Esophagus squamous epithelium (tissue), 4 donors: ENCODE measurements around the gene DNAH7.

Experiments
- POLR2A ChIP-seq, 4 donors: fragments of 450-650 bp; IDR thresholded peaks; one replicate each; pipeline ENCODE4 v1.6.1; 2017; ENCODE audit warnings: antibody characterized with exemption in 4 of 4, mild to moderate bottlenecking in 4 of 4, moderate library complexity in 3 of 4
- TF ChIP-seq, protein P1 (sequence below), 6 experiments: fragments of 450-650 bp in 4 of 6; fragments of 200-600 bp in 2 of 6; sonication (generic) in 2 of 6; IDR thresholded peaks; one replicate each; pipeline ENCODE4 v1.5.1; 2016 to 2019; ENCODE audit warnings: antibody characterized with exemption in 6 of 6, mild to moderate bottlenecking in 4 of 6, moderate library complexity in 4 of 6

DNA sequence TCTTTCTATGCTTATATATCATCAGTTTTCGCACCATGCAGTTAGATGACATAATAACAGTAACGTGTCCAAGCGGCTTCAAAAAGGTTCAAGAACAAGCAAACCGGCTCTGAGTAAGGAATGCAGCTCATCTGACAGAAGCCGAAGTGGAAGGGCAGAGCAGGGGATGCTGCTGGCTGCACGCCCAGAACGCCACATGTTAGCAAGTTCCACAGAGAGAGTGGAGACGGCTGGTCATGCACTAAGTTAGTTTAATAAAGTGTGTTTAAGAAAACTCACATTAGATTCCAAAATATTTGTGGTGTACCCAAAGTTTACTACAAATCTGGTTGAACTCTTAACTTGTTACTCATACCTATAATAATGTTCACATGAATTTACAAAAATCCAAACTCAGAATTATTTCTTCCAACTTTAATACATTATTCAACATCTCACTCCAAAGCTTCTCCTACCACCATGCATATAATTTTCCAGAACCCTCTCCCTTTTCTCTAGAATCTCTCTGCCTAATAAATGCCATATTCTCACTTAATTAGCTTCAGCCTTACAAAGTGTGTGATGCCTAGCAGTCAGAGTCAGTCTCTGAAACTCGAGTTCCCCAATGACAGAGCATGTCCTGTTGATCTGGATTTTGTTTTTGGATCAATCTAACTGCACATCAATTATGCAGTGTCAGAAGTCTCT lies 170.0 kb downstream of the DNAH7 start:
- TF ChIP-seq, protein P1, sequence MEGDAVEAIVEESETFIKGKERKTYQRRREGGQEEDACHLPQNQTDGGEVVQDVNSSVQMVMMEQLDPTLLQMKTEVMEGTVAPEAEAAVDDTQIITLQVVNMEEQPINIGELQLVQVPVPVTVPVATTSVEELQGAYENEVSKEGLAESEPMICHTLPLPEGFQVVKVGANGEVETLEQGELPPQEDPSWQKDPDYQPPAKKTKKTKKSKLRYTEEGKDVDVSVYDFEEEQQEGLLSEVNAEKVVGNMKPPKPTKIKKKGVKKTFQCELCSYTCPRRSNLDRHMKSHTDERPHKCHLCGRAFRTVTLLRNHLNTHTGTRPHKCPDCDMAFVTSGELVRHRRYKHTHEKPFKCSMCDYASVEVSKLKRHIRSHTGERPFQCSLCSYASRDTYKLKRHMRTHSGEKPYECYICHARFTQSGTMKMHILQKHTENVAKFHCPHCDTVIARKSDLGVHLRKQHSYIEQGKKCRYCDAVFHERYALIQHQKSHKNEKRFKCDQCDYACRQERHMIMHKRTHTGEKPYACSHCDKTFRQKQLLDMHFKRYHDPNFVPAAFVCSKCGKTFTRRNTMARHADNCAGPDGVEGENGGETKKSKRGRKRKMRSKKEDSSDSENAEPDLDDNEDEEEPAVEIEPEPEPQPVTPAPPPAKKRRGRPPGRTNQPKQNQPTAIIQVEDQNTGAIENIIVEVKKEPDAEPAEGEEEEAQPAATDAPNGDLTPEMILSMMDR (IDR thresholded peaks at IDR 0.05): no peak
- TF ChIP-seq POLR2A (IDR thresholded peaks at IDR 0.05): no peak
